WTC11 (cell line): ENCODE data around the gene SPINK13. TPM values are rescaled to one million over a fixed set of nuclear protein-coding genes. Genes with fewer than 3 reads are reported as not detected.

Source experiments
- ATAC-seq: fragments of 200-7000 bp; cut with Tn5 transposase; 2 replicates; pipeline ENCODE4 v1.10.0; 2021; ENCODE audit warnings: mild to moderate bottlenecking, moderate library complexity
- CTCF ChIA-PET: fragments of 300-600 bp; sonication (Branson Sonifier 250); formaldehyde crosslinking; loops from one replicate; lab custom pipeline; 2021; ENCODE audit warnings: antibody characterized with exemption; lab: Charles Lee
- POLR2A ChIA-PET: fragments of 350-600 bp; sonication (Branson Sonifier 250); formaldehyde crosslinking; loops from one replicate; lab custom pipeline; 2021; ENCODE audit warnings: antibody characterized with exemption; lab: Charles Lee
- DNase-seq: peaks from one replicate; pipeline ENCODE4 v3.0.0; 2021; ENCODE audit warnings: low spot score
- H3K27ac Mint-ChIP-seq: 2 replicates; pipeline ENCODE4 v1.8.0; 2021; ENCODE audit warnings: mixed read lengths
- H3K27me3 Mint-ChIP-seq: 2 replicates; pipeline ENCODE4 v1.8.0; 2021; ENCODE audit warnings: low read depth, mild to moderate bottlenecking, moderate library complexity, mixed read lengths
- H3K36me3 Mint-ChIP-seq: 2 replicates; pipeline ENCODE4 v1.8.0; 2021; ENCODE audit warnings: mixed read lengths
- H3K4me1 Mint-ChIP-seq: 2 replicates; pipeline ENCODE4 v1.8.0; 2022; ENCODE audit warnings: mixed read lengths
- H3K4me3 Mint-ChIP-seq: 2 replicates; pipeline ENCODE4 v1.8.0; 2021; ENCODE audit warnings: mild to moderate bottlenecking, moderate library complexity, mixed read lengths
- H3K9me3 Mint-ChIP-seq: 2 replicates; pipeline ENCODE4 v1.8.0; 2021; ENCODE audit warnings: mixed read lengths
- ATF2 ChIP-seq: sonication (generic); formaldehyde crosslinking; IDR thresholded peaks from 2 replicates; pipeline ENCODE4 v1.8.1; 2022; ENCODE audit warnings: low read depth, missing genetic modification reagents, borderline replicate concordance
- E2F5 ChIP-seq: sonication (generic); formaldehyde crosslinking; IDR thresholded peaks from 2 replicates; pipeline ENCODE4 v1.8.1; 2022; ENCODE audit warnings: mild to moderate bottlenecking, moderate library complexity, missing genetic modification reagents
- ERG ChIP-seq: fragments of 250-450 bp; sonication (Bioruptor Pico); IDR thresholded peaks from 2 replicates; pipeline ENCODE4 v1.8.0; 2021; ENCODE audit warnings: mild to moderate bottlenecking
- ESRRA ChIP-seq: sonication (generic); formaldehyde crosslinking; IDR thresholded peaks from 2 replicates; pipeline ENCODE4 v1.8.1; 2022; ENCODE audit warnings: mild to moderate bottlenecking, missing genetic modification reagents, borderline replicate concordance
- HMGXB4 ChIP-seq: sonication (generic); formaldehyde crosslinking; IDR thresholded peaks from 2 replicates; pipeline ENCODE4 v1.8.1; 2023; ENCODE audit warnings: mild to moderate bottlenecking, moderate library complexity, missing genetic modification reagents
- JAZF1 ChIP-seq: fragments of 250-450 bp; sonication (Bioruptor Pico); IDR thresholded peaks from 2 replicates; pipeline ENCODE4 v1.9.0; 2021; ENCODE audit warnings: moderate library complexity, mild to moderate bottlenecking, inconsistent platforms
- MLX ChIP-seq: sonication (generic); formaldehyde crosslinking; IDR thresholded peaks from 2 replicates; pipeline ENCODE4 v1.8.1; 2023; ENCODE audit warnings: mild to moderate bottlenecking, missing genetic modification reagents, moderate library complexity
- NR3C1 ChIP-seq: sonication (generic); formaldehyde crosslinking; conservative IDR thresholded peaks from 2 replicates; pipeline ENCODE4 v1.8.1; 2023; ENCODE audit warnings: low read depth, mild to moderate bottlenecking, missing genetic modification reagents
- PRDM15 ChIP-seq: sonication (generic); formaldehyde crosslinking; IDR thresholded peaks from 2 replicates; pipeline ENCODE4 v1.8.0; 2022; ENCODE audit warnings: missing genetic modification reagents
- SP1 ChIP-seq: sonication (generic); formaldehyde crosslinking; conservative IDR thresholded peaks from 2 replicates; pipeline ENCODE4 v1.8.1; 2022; ENCODE audit warnings: missing genetic modification reagents
- STAT6 ChIP-seq: sonication (generic); formaldehyde crosslinking; conservative IDR thresholded peaks from 2 replicates; pipeline ENCODE4 v1.8.1; 2023; ENCODE audit warnings: mild to moderate bottlenecking, low read depth, missing genetic modification reagents, moderate library complexity
- TCF7 ChIP-seq: sonication (generic); formaldehyde crosslinking; IDR thresholded peaks from 2 replicates; pipeline ENCODE4 v1.8.0; 2022; ENCODE audit warnings: mild to moderate bottlenecking, low read depth, missing genetic modification reagents, moderate library complexity
- TP53 ChIP-seq: sonication (generic); formaldehyde crosslinking; IDR thresholded peaks from 2 replicates; pipeline ENCODE4 v1.8.1; 2023; ENCODE audit warnings: mild to moderate bottlenecking, missing genetic modification reagents
- ZMAT4 ChIP-seq: fragments of 250-450 bp; sonication (Bioruptor Pico); IDR thresholded peaks from 2 replicates; pipeline ENCODE4 v1.9.0; 2021; ENCODE audit warnings: mild to moderate bottlenecking
- ZNF219 ChIP-seq: sonication (generic); formaldehyde crosslinking; IDR thresholded peaks from 2 replicates; pipeline ENCODE4 v1.8.0; 2023; ENCODE audit warnings: missing genetic modification reagents, mild to moderate bottlenecking, borderline replicate concordance
- ZNF423 ChIP-seq: fragments of 250-450 bp; sonication (Bioruptor Pico); IDR thresholded peaks from 2 replicates; pipeline ENCODE4 v2.1.2; 2022; ENCODE audit warnings: mild to moderate bottlenecking, moderate library complexity
- total RNA-seq: library from RNA; stranded (reverse); gene quantifications from 3 replicates; pipeline ENCODE4 v1.2.3, GENCODE V29; 2021

Gene SPINK13
- total RNA-seq, 1 experiment from 2014 or later = 0.17 TPM

GRCh38 chr5:148314731-148315130 lies 46.1 kb downstream of the SPINK13 start:
- POLR2A ChIA-PET = no interaction called here
- TF ChIP-seq PRDM15 (CRISPR knock-in tag) = no peak
- TF ChIP-seq TP53 (CRISPR knock-in tag) = no peak
- no peak for TF ChIP-seq TCF7 (CRISPR knock-in tag)
- no peak for TF ChIP-seq HMGXB4 (CRISPR knock-in tag)
- TF ChIP-seq NR3C1 (CRISPR knock-in tag) = no peak
- TF ChIP-seq SP1 (CRISPR knock-in tag) = no peak
- no peak for TF ChIP-seq MLX (CRISPR knock-in tag)
- no peak for TF ChIP-seq ERG
- no peak for TF ChIP-seq JAZF1 (CRISPR knock-in tag)
- no peak for TF ChIP-seq E2F5 (CRISPR knock-in tag)
- TF ChIP-seq ZNF219 (CRISPR knock-in tag) = no peak
- TF ChIP-seq ZMAT4 = no peak
- no peak for TF ChIP-seq ESRRA
- TF ChIP-seq ZNF423 (CRISPR knock-in tag) = no peak
- no peak for TF ChIP-seq STAT6 (CRISPR knock-in tag)
- no peak for TF ChIP-seq ATF2 (CRISPR knock-in tag)
- Mint-ChIP-seq H3K4me1 (peaks cover 6% of the 10 kb centered on the region; the same call in 1 of the 2 replicates), H3K27ac (no peak overlapping the region), H3K27me3 (peaks cover 21% of the 10 kb centered on the region), H3K36me3 (no peaks in the 10 kb centered on the region), H3K9me3 (peaks cover 2% of the 10 kb centered on the region), H3K4me3 (no peak overlapping the region)
- no peak for DNase-seq
- no peak for ATAC-seq
- CTCF ChIA-PET = interaction anchor here (0.7 kb wide), 1 partner anchor 24 kb away, joined by 3 read pairs; no protein-coding TSS in a partner anchor
